Neutrophil (primary cell): ENCODE data around the gene CDK5R2.
A peak's percentile ranks its signal among the peaks of the same experiment; 100 is the strongest.

Source experiments
- H3K27ac ChIP-seq: fragments of 200-600 bp; sonication (generic); 2 replicates; pipeline ENCODE4 v1.5.1; 2016; ENCODE audit warnings: mild to moderate bottlenecking, moderate library complexity
- H3K27me3 ChIP-seq: fragments of 200-600 bp; sonication (generic); 2 replicates; pipeline ENCODE4 v1.6.0; 2016; ENCODE audit warnings: mild to moderate bottlenecking
- H3K36me3 ChIP-seq: fragments of 200-600 bp; sonication (generic); 2 replicates; pipeline ENCODE4 v1.5.1; 2017
- H3K4me1 ChIP-seq, 2 experiments: fragments of 200-600 bp in 1 of 2; sonication (generic) in 1 of 2; 1 replicate in 1 of 2; 2 replicates in 1 of 2; pipeline versions ENCODE4 v1.5.1 to v1.6.1; 2013 to 2016; ENCODE audit warnings: low read depth in 1 of 2, low read length in 1 of 2, mild to moderate bottlenecking in 1 of 2, moderate library complexity in 1 of 2; ENCODE audit not compliant: control insufficient read depth in 1 of 2, insufficient read depth in 1 of 2
- H3K4me3 ChIP-seq, 2 experiments: fragments of 200-600 bp in 1 of 2; sonication (generic) in 1 of 2; 1 replicate in 1 of 2; 2 replicates in 1 of 2; pipeline ENCODE4 v1.5.1; 2013 to 2016; ENCODE audit warnings: low read depth in 1 of 2, low read length in 1 of 2, mild to moderate bottlenecking in 1 of 2, moderate library complexity in 1 of 2
- H3K9me3 ChIP-seq: fragments of 200-600 bp; sonication (generic); 2 replicates; pipeline ENCODE4 v1.5.1; 2016
- CTCF ChIP-seq: fragments of 200-600 bp; sonication (generic); IDR thresholded peaks from 2 replicates; pipeline ENCODE4 v1.5.1; 2016; ENCODE audit warnings: antibody characterized with exemption

Gene CDK5R2

GRCh38 chr2:218995972-218996711, 36.7 kb downstream of the CDK5R2 start:
- Histone ChIP-seq H3K27ac (no peak overlapping the region), H3K9me3 (no peaks in the 10 kb centered on the region), H3K4me3 (no peak overlapping the region), H3K36me3 (no peaks in the 10 kb centered on the region), H3K4me1 (peaks cover 0 to 3% of the 10 kb centered on the region in 2 experiments), H3K27me3 (peaks cover 100% of the 10 kb centered on the region)
- TF ChIP-seq CTCF, result peak; percentile 67

GRCh38 chr2:218996937-218997336, 37.5 kb downstream of the CDK5R2 start:
- Histone ChIP-seq H3K4me3 (no peak overlapping the region), H3K9me3 (no peaks in the 10 kb centered on the region), H3K27ac (no peak overlapping the region), H3K27me3 (peaks cover 100% of the 10 kb centered on the region), H3K36me3 (no peaks in the 10 kb centered on the region), H3K4me1 (peaks cover 0 to 3% of the 10 kb centered on the region in 2 experiments)
- no peak for TF ChIP-seq CTCF

- Histone ChIP-seq H3K4me1 (peaks cover 0 to 3% of the 10 kb centered on the region in 2 experiments), H3K36me3 (no peaks in the 10 kb centered on the region), H3K27me3 (peaks cover 100% of the 10 kb centered on the region), H3K27ac (no peak overlapping the region), H3K4me3 (no peak overlapping the region), H3K9me3 (no peaks in the 10 kb centered on the region)
- TF ChIP-seq CTCF, result no peak
These were observed 38.3 kb downstream of the CDK5R2 start for GRCh38 chr2:218997731-218998130.

GRCh38 chr2:218998414-218999002, 39.0 kb downstream of the CDK5R2 start:
- TF ChIP-seq CTCF, result no peak
- H3K4me3 ChIP-seq, result no peak overlapping the region
- no peaks in the 10 kb centered on the region for H3K36me3 ChIP-seq
- H3K4me1 ChIP-seq, result peaks cover 0 to 3% of the 10 kb centered on the region in 2 experiments
- H3K27me3 ChIP-seq, result peaks cover 100% of the 10 kb centered on the region
- no peaks in the 10 kb centered on the region for H3K9me3 ChIP-seq
- no peak overlapping the region for H3K27ac ChIP-seq

- H3K27ac ChIP-seq, result no peak overlapping the region
- peaks cover 0 to 3% of the 10 kb centered on the region in 2 experiments for H3K4me1 ChIP-seq
- TF ChIP-seq CTCF, result no peak
- peaks cover 100% of the 10 kb centered on the region for H3K27me3 ChIP-seq
- no peaks in the 10 kb centered on the region for H3K9me3 ChIP-seq
- H3K36me3 ChIP-seq, result no peaks in the 10 kb centered on the region
- no peak overlapping the region for H3K4me3 ChIP-seq
These were observed 39.8 kb downstream of the CDK5R2 start for GRCh38 chr2:218999021-218999880.
